K562 (cell line): ENCODE measurements around the gene LRRC3B. TPM values are rescaled to one million over a fixed set of nuclear protein-coding genes. Genes with fewer than 3 reads are reported as not detected.
A peak's percentile ranks its signal among the peaks of the same experiment; 100 is the strongest.

Experiments used
- ATAC-seq: fragments of 200-7000 bp; cut with Tn5 transposase; 3 replicates; pipeline ENCODE4 v1.9.1; 2020; ENCODE audit warnings: moderate library complexity
- BruUV-seq: library from RNA; stranded (reverse); fragments of 400-500 nt; replicated peaks from 2 replicates; lab custom pipeline; 2021; lab: Mats Ljungman, UMichigan
- CTCF ChIA-PET: fragments of 300-600 bp; formaldehyde crosslinking; extraction: SDS; loops from one replicate; lab custom pipeline; 2021; ENCODE audit warnings: low intra/inter-chr PET ratio; lab: Yijun Ruan, JAX
- POLR2A ChIA-PET: fragments of 300-600, 350-650 bp; sonication (Branson Sonifier 250); formaldehyde crosslinking; extraction: SDS; loops from one replicate; lab custom pipeline; 2021; ENCODE audit warnings: antibody characterized with exemption, inconsistent platforms; lab: Yijun Ruan, JAX
- DNase-seq, 4 experiments: peaks; one replicate each; pipeline versions ENCODE4 v3.0.0 to v3.0.0-alpha.2; 2011 to 2018; ENCODE audit warnings: low spot score in 3 of 4, mixed read lengths in 3 of 4; ENCODE audit errors: extremely low read depth in 1 of 4
- FAIRE-seq: peaks from 2 replicates; lab custom pipeline; 2011; peaks lifted over from hg19 to GRCh38; lab: Jason Lieb, UNC
- H2AFZ ChIP-seq: 2 replicates; pipeline ENCODE4 v1.6.0; 2011; ENCODE audit warnings: low read depth, low read length, control low read depth, inconsistent platforms
- H3K27ac ChIP-seq: fragments of 200-600 bp; 3 replicates; pipeline ENCODE4 v1.8.0; 2011; ENCODE audit warnings: low read depth, mild to moderate bottlenecking, control low read depth, inconsistent platforms, low read length, moderate library complexity, mixed read lengths; ENCODE audit errors: extremely low read depth
- H3K27me3 ChIP-seq, 2 experiments: fragments of 300-600 bp in 1 of 2; 2 replicates in 1 of 2; 3 replicates in 1 of 2; pipeline versions ENCODE4 v1.6.0 to v1.8.0; 2011; ENCODE audit warnings: inconsistent platforms in 2 of 2, low read length in 2 of 2, mild to moderate bottlenecking in 1 of 2, mixed read lengths in 1 of 2, moderate library complexity in 1 of 2; ENCODE audit not compliant: control insufficient read depth in 2 of 2, insufficient read depth in 2 of 2
- H3K36me3 ChIP-seq: fragments of 300-600 bp; 3 replicates; pipeline ENCODE4 v1.8.0; 2011; ENCODE audit warnings: mild to moderate bottlenecking, low read length, inconsistent platforms; ENCODE audit not compliant: control insufficient read depth, insufficient read depth
- H3K4me1 ChIP-seq, 2 experiments: fragments of 200-600 bp in 1 of 2; replicated peaks in 1 of 2; 2 replicates in 1 of 2; 3 replicates in 1 of 2; pipeline versions ENCODE4 v1.5.1 to v1.8.0; 2011; ENCODE audit warnings: inconsistent platforms in 2 of 2, low read length in 2 of 2, mild to moderate bottlenecking in 1 of 2, mixed read lengths in 1 of 2, moderate library complexity in 1 of 2; ENCODE audit not compliant: control insufficient read depth in 2 of 2, insufficient read depth in 2 of 2
- H3K4me2 ChIP-seq: 2 replicates; pipeline ENCODE4 v1.6.1; 2011; ENCODE audit warnings: low read length, control low read depth, inconsistent platforms, mixed read lengths; ENCODE audit not compliant: insufficient read depth
- H3K4me3 ChIP-seq: fragments of 200-600 bp; sonication (generic), shearing (Covaris generic); 2 replicates; pipeline ENCODE4 v1.5.1; 2016; ENCODE audit warnings: control low read depth, inconsistent platforms
- H3K79me2 ChIP-seq: fragments of 200-600 bp; 3 replicates; pipeline ENCODE4 v1.8.0; 2011; ENCODE audit warnings: low read length, inconsistent platforms; ENCODE audit not compliant: control insufficient read depth, insufficient read depth
- H3K9ac ChIP-seq, 2 experiments: 2 replicates each; pipeline versions ENCODE4 v1.6.0 to v1.6.1; 2011; ENCODE audit warnings: low read depth in 2 of 2, low read length in 2 of 2, control low read depth in 1 of 2, inconsistent platforms in 1 of 2, mild to moderate bottlenecking in 1 of 2, mixed read lengths in 1 of 2; ENCODE audit not compliant: insufficient read depth in 1 of 2
- H3K9me1 ChIP-seq: one replicate; pipeline ENCODE4 v1.6.0; 2011; ENCODE audit warnings: inconsistent platforms, mild to moderate bottlenecking, low read length, moderate library complexity; ENCODE audit not compliant: control insufficient read depth, insufficient read depth
- H3K9me3 ChIP-seq: replicated peaks from 2 replicates; pipeline ENCODE4 v1.5.1; 2011; ENCODE audit warnings: low read depth, low read length, inconsistent platforms; ENCODE audit not compliant: control insufficient read depth, insufficient read depth
- H4K20me1 ChIP-seq: replicated peaks from 2 replicates; pipeline ENCODE4 v1.6.1; 2011; ENCODE audit warnings: low read length, inconsistent platforms, mixed read lengths; ENCODE audit not compliant: control insufficient read depth, insufficient read depth
- CBFA2T3 ChIP-seq: fragments of 450-650 bp; IDR thresholded peaks from 2 replicates; pipeline ENCODE4 v1.6.1; 2017
- CC2D1A ChIP-seq: fragments of 450-650 bp; IDR thresholded peaks from 2 replicates; pipeline ENCODE4 v1.6.1; 2017; ENCODE audit warnings: mild to moderate bottlenecking
- CHCHD3 ChIP-seq: fragments of 250-450 bp; sonication (Bioruptor Pico); IDR thresholded peaks from 2 replicates; pipeline ENCODE4 v2.1.2; 2022; ENCODE audit warnings: mild to moderate bottlenecking
- CREBBP ChIP-seq: IDR thresholded peaks from one replicate; pipeline ENCODE4 v1.6.1; 2012; ENCODE audit warnings: low read depth, mild to moderate bottlenecking, control low read depth, inconsistent platforms, low read length
- ETV5 ChIP-seq: sonication (generic); formaldehyde crosslinking; IDR thresholded peaks from 2 replicates; pipeline ENCODE4 v1.4.0; 2020; ENCODE audit warnings: low read depth, mild to moderate bottlenecking, missing genetic modification reagents
- HCFC1 ChIP-seq: IDR thresholded peaks from 2 replicates; pipeline ENCODE4 v1.6.1; 2012; ENCODE audit warnings: low read depth, low read length, improper control_type of control experiment
- HMG20B ChIP-seq: fragments of 250-450 bp; sonication (Bioruptor Pico); IDR thresholded peaks from 2 replicates; pipeline ENCODE4 v1.5.0; 2021; ENCODE audit warnings: mild to moderate bottlenecking
- L3MBTL2 ChIP-seq: fragments of 450-650 bp; IDR thresholded peaks from 2 replicates; pipeline ENCODE4 v1.6.1; 2016; ENCODE audit warnings: mild to moderate bottlenecking, moderate library complexity
- NR4A1 ChIP-seq, 2 experiments: fragments of 250-450 bp in 1 of 2; fragments of 450-650 bp in 1 of 2; sonication (Bioruptor Pico) in 1 of 2; IDR thresholded peaks; 2 replicates each; pipeline versions ENCODE4 v1.4.0 to v1.6.1; 2016 to 2020; ENCODE audit warnings: mild to moderate bottlenecking in 2 of 2, missing compliant biosample characterization in 1 of 2, missing genetic modification characterization in 1 of 2, moderate library complexity in 1 of 2
- POLR2A ChIP-seq: fragments of 450-650 bp; conservative IDR thresholded peaks from 2 replicates; pipeline ENCODE4 v1.6.1; 2016
- RBBP5 ChIP-seq: fragments of 200-600 bp; sonication (generic); IDR thresholded peaks from 2 replicates; pipeline ENCODE4 v1.6.1; 2012; ENCODE audit warnings: borderline replicate concordance, mild to moderate bottlenecking, low read length, control low read depth, inconsistent platforms; ENCODE audit not compliant: insufficient read depth, poor library complexity, severe bottlenecking
- TBP ChIP-seq: optimal IDR thresholded peaks from 2 replicates; pipeline ENCODE3; 2011; ENCODE audit warnings: low read depth, low read length, improper control_type of control experiment
- TCF7L2 ChIP-seq: fragments of 150-350 bp; IDR thresholded peaks from 2 replicates; pipeline ENCODE4 v1.6.1; 2016; ENCODE audit warnings: low read depth, mild to moderate bottlenecking, low read length, moderate library complexity
- TFAP4 ChIP-seq: sonication (generic); formaldehyde crosslinking; IDR thresholded peaks from 2 replicates; pipeline ENCODE4 v1.8.0; 2022; ENCODE audit warnings: missing genetic modification reagents, mild to moderate bottlenecking, moderate library complexity, borderline replicate concordance
- ZNF316 ChIP-seq: fragments of 450-650 bp; IDR thresholded peaks from 2 replicates; pipeline ENCODE4 v1.6.1; 2016
- ZNF347 ChIP-seq: fragments of 450-650 bp; formaldehyde crosslinking; IDR thresholded peaks from 2 replicates; pipeline ENCODE4 v1.4.0; 2020; ENCODE audit warnings: low read depth, mild to moderate bottlenecking, moderate library complexity
- ZNF696 ChIP-seq: fragments of 250-450 bp; sonication (Bioruptor Pico); conservative IDR thresholded peaks from 2 replicates; pipeline ENCODE4 v1.4.0; 2020; ENCODE audit warnings: mild to moderate bottlenecking, moderate library complexity
- WGBS: fragments of 100-300 bp; shearing (Covaris generic); methylation state at CpG from one replicate; pipeline ENCODE4 v1.1.6; 2016; ENCODE audit warnings: low coverage, mixed read lengths; ENCODE audit not compliant: insufficient coverage; ENCODE audit errors: missing lambda C conversion rate; 5-methylcytosine and 5-hydroxymethylcytosine counted together
- in situ Hi-C: fragments of 300-500 bp; cut with MboI; formaldehyde crosslinking; loops from 4 replicates; pipeline ENCODE4 v1.15.0; 2018; ENCODE audit warnings: inconsistent platforms, mixed read lengths
- intact Hi-C: fragments of 100-400 bp; cut with micrococcal nuclease; formaldehyde crosslinking; loops from 2 replicates; pipeline ENCODE4 v1.14.2; 2022
- polyA plus RNA-seq, 8 experiments: library from polyadenylated mRNA; depleted of rRNA in 4 of 8; stranded (reverse) in 5 of 8; unstranded in 3 of 8; fragments of >200 nt; fragmentation: Nextera tagmentation in 2 of 8; fragmentation: Illumina TruSeq in 1 of 8; extraction: Ambion mirVana in 2 of 8; extraction: Trizol in 1 of 8; gene quantifications; 2 replicates each; pipeline versions ENCODE4 v1.2.1 to v1.2.3, GENCODE V29; 2011 to 2014; ENCODE audit warnings: inconsistent platforms in 1 of 8, missing spikeins in 1 of 8
- total RNA-seq, 7 experiments: library from RNA; depleted of rRNA in 6 of 7; stranded (reverse); fragments of >200 nt in 6 of 7; fragmentation: Illumina TruSeq in 2 of 7; extraction: Trizol in 2 of 7; gene quantifications; 2 replicates each; pipeline versions ENCODE4 v1.2.1 to v1.2.3, GENCODE V29; 2011 to 2021; ENCODE audit warnings: low replicate concordance in 1 of 7
- TF ChIP-seq, protein P1 (sequence below): fragments of 450-650 bp; IDR thresholded peaks from 2 replicates; pipeline ENCODE4 v1.6.1; 2016

LRRC3B gene
- total and polyA plus RNA-seq, 9 of the 15 experiments (the other 6 are each of a cell fraction or from before 2014, with no cell fraction given), result under 0.01 to 0.33 TPM; not detected in 7

DNA sequence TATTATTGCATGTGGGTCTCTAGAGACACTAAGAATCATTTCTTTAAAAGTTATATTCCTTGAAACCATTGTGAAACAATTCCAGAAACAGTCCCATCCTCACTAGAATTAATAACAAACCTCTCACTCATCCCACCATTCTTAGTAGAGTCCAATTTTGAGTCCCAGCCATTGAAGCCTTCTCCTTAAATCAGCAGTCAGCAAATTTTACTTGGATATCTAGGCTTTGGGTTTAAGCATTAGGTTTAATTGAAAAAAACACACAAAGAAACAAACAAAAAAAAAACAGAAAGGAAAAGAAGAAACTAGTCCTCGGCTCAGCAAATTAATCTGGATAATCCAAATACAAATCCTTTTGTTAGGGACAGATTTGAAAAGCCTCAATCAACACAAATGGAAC is 109.3 kb downstream of the LRRC3B start:
- Histone ChIP-seq H3K27me3 (no peaks in the 10 kb centered on the region), H3K4me2 (no peak overlapping the region), H3K9ac (no peak overlapping the region), H3K4me1 (no peaks in the 10 kb centered on the region), H4K20me1 (no peaks in the 10 kb centered on the region), H3K9me1 (no peaks in the 10 kb centered on the region), H3K79me2 (no peaks in the 10 kb centered on the region), H3K27ac (no peak overlapping the region)
- no peak for ATAC-seq
- CTCF ChIA-PET, result no interaction called here
- 0% methylated on average over 1 of the region's 1 CpG for WGBS
- FAIRE-seq, result no peak
- intact Hi-C loops, result no loop called here
- POLR2A ChIA-PET, result no interaction called here
- TF ChIP-seq ZNF316 (peak; percentile 53; the same call in 1 of the 2 replicates), POLR2A (no peak)
- TF ChIP-seq, all 486 proteins: peak for 1
- H3K36me3 ChIP-seq, result no peaks in the 10 kb centered on the region
- H3K9me3 ChIP-seq, result 0 out of 2 replicates have a peak, but pooled peaks cover 2% of the 10 kb centered on the region
- no peak overlapping the region for H3K4me3 ChIP-seq
- BruUV-seq, result no TSS peak
- DNase-seq, result no peak
- in situ Hi-C loops, result no loop called here
- no peak overlapping the region for H2AFZ ChIP-seq

GRCh38 chr3:26750263-26750662 is 127.7 kb downstream of the LRRC3B start:
- BruUV-seq, result no TSS peak
- no peak for FAIRE-seq

More at GRCh38 chr3:26750263-26750662, 127.7 kb downstream of the LRRC3B start:
- ChIA-PET CTCF (no interaction called here), POLR2A (no interaction called here)
- in situ Hi-C loops, result no loop called here
- Histone ChIP-seq H3K79me2 (no peaks in the 10 kb centered on the region), H3K27ac (no peak overlapping the region), H3K9me1 (no peaks in the 10 kb centered on the region), H3K4me2 (no peak overlapping the region), H4K20me1 (no peaks in the 10 kb centered on the region), H3K9ac (no peak overlapping the region), H3K36me3 (no peaks in the 10 kb centered on the region), H3K9me3 (no peaks in the 10 kb centered on the region; the same call in 1 of the 2 replicates), H3K4me3 (no peak overlapping the region), H2AFZ (no peak overlapping the region), H3K27me3 (no peaks in the 10 kb centered on the region), H3K4me1 (no peaks in the 10 kb centered on the region)
- TF ChIP-seq NR4A1 (CRISPR knock-in tag; IDR thresholded peaks at IDR 0.05) (no peak), NR4A1 (tag; IDR thresholded peaks at IDR 0.05) (no peak), HCFC1 (no peak), TBP (no peak), ETV5 (CRISPR knock-in tag) (no peak), CHCHD3 (CRISPR knock-in tag) (no peak), CREBBP (no peak), ZNF696 (CRISPR knock-in tag) (no peak), HMG20B (CRISPR knock-in tag) (no peak), CBFA2T3 (no peak), TFAP4 (no peak), L3MBTL2 (no peak), CC2D1A (no peak), TCF7L2 (no peak), ZNF347 (no peak), RBBP5 (no peak)
- TF ChIP-seq, protein P1, sequence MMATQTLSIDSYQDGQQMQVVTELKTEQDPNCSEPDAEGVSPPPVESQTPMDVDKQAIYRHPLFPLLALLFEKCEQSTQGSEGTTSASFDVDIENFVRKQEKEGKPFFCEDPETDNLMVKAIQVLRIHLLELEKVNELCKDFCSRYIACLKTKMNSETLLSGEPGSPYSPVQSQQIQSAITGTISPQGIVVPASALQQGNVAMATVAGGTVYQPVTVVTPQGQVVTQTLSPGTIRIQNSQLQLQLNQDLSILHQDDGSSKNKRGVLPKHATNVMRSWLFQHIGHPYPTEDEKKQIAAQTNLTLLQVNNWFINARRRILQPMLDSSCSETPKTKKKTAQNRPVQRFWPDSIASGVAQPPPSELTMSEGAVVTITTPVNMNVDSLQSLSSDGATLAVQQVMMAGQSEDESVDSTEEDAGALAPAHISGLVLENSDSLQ, result no peak
- ATAC-seq (no peak), DNase-seq (no peak)
- 4% methylated on average over 2 of the region's 2 CpGs for WGBS
- intact Hi-C loops, result no loop called here
